NCI-H2196 (cell line): ENCODE data around the gene ADAD2.

Source experiments
- DNase-seq: peaks from one replicate; lab custom pipeline; 2025; ENCODE audit not compliant: unreplicated experiment; lab: John Stamatoyannopoulos, UW

ADAD2 gene

DNA sequence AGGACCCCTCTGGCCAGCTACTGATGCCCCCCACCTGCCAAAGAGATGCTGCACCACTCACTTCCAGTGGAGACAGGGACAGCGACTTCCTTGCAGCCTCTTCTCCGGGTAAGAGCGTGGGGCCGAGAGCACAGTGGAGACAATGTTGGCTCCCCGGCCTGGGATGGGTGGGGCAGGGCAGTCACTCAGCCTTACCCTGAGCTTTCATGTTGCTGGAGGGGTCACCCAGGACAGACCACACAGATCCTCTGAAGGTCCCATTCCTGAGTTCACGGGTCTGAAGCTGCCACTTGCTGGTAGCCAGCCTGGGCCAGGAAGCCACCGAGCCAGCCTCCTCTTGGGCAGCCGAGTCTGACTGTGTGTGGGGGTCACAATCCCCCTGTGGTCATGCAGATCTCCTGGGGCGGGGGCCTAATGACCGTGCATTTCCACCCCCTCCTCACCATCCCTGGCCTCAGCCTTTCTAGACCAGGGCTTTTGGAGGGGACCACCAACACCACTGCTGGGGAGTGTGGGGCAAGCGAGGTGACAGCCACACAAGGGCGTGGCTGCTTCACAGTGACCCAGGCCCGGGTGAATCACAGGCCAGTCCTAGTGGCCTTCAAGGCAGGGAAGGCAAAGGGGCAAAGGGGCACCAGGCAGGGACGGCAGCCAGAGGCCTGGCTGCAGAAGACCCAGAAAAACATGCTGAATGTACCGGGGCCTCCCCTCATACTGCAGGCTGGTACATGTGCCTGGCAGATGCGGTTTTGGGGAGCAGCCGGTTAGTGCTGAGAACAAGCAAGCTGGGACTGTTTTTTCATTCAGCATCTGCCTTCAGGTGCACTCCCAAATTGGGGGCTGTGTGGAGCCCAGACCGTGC is 14.5 kb upstream of the ADAD2 start:
- no peak for DNase-seq

DNA sequence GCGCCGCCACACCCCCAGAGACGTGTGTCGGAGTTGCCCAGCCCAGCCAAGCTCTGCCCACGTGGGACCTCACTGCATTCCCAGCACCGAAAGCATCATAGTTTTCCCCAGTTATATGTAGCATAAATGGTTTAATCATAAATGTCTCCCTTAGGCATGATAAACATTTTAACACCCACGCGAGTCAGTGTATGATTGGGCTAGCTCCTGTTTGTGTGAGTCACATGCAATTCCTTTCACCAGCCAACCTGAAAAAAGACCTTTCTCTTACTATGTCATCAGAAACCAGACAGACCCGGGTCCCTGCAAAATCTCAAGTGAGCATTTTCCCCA is 13.2 kb upstream of the ADAD2 start:
- no peak for DNase-seq

DNA sequence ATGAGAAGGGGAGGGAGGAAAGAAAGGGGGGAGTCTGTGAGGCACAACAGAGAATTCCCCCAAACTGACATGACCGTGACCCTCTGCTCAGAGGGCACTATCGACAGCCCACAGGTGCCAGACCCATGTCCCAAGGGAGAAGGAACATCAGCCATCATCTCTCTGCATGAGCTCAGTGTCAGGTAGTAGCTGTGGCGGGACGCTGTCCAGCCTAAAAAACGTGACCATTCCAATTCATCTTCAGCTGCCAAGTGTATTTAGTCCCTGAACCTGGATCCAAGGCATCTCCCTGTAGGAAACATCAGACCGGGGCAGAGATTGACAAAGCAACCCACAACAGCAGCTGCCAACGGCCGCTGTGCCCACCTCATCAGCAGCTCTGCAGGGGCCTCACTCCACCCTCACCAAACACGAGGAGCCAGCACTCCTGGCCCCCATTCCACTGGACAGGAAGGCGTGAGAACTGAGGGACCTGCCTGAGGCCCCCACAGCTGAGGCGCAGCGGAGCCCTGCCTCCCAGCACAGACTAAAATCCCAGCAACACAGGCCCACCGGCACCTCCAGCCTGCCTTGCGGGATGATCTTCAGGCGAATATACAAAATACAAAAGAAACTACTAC is 12.7 kb upstream of the ADAD2 start:
- DNase-seq, result no peak

DNA sequence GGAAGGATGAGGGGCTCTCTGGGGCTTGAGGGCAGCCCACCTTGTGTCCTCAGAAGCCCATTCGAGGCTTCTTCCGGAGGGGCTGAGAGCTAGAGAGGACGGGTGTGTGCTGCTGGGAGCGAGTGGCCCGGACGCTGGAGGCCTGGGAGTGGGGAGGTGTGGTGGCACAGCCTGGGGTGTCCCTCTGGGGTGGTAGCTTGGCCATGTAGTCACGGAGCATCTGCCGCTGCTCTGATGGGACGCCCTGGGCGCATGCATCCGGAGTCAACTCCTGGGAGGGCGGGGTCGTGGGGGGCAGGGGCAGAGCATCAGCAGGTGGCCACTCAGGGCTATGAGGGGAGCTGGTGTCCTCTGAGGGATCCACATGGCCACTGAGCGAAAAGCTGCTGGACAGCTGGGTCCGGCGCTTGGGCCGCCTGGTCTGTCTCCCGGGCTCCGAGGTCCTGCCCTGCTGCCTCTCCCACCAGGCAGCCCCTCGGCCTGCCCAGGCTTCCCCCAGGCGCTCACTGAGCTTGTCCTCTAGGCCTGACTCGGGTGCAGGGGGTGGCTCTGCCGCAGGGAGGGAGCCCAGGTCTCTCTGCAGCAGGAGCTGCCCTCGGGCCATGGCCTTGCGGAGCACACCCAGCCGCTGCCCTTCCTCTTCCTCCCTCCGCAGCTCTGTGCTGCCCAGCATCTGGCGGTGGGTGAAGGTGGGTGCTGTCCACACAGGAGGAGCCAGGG is 11.9 kb upstream of the ADAD2 start:
- no peak for DNase-seq

DNA sequence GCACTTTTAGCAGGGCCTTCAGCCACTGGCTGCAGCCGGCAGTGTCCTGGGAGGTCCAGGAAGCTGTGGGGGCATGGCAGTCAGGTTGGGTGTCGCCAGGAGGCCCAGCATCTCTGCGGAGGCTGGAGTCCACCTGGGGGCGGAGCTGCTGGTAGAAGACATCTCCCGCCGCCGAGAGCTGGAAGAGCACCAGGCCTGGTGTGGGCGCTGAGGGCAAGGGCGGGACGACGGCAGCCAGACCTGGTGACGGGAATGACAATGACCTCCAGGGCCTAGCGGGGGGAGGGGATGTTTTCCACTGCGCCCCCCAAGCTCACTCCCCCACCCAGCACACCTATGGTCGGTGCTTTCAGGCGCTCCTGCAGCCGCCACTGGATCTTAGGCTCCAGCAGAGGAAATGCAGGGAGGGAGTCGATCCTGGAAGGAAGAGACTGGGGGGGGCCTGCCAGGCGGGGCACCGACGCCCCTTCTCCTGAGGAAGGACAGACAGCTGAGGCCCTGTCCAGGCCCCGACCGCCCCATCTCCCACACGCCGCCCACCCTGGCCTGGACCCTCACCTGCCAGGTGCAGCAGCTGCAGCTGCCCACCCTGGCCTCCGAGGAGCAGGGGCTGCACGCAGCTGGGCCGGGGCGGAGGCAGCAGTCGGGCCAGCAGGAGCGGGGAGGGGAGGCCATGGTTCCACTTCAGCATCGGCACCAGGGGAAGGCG is 11.2 kb upstream of the ADAD2 start:
- no peak for DNase-seq

DNA sequence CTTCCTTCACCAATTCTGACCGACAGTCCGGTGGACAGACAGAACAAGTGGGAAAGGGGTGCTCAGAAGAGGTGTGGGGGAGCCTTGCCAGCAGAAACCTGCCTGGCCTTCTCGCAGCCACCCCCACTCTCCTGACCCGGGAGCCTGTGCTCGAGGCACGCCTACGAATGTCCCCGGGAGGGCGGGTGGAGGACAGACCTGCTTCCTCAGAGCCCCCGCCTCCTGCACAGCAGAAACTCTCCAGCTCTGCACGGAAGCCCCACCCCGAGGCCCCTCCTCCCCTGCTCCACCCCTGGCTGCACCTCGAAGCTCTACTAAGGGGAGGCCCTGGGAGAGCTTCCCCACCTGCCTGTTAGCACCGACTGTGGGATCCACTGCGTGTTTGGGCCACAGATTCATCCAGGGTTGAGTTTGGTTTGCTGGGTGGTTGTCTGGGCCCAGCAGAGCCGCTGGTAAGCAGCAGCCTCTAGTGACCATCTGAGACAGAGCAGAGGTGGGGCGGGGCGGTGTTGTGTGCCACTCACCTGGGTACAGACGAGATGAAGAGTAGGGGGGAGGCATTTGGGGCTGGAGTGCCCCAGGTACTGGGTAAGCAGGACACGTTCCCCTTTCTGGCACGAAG is 10.3 kb upstream of the ADAD2 start:
- DNase-seq, result no peak

DNA sequence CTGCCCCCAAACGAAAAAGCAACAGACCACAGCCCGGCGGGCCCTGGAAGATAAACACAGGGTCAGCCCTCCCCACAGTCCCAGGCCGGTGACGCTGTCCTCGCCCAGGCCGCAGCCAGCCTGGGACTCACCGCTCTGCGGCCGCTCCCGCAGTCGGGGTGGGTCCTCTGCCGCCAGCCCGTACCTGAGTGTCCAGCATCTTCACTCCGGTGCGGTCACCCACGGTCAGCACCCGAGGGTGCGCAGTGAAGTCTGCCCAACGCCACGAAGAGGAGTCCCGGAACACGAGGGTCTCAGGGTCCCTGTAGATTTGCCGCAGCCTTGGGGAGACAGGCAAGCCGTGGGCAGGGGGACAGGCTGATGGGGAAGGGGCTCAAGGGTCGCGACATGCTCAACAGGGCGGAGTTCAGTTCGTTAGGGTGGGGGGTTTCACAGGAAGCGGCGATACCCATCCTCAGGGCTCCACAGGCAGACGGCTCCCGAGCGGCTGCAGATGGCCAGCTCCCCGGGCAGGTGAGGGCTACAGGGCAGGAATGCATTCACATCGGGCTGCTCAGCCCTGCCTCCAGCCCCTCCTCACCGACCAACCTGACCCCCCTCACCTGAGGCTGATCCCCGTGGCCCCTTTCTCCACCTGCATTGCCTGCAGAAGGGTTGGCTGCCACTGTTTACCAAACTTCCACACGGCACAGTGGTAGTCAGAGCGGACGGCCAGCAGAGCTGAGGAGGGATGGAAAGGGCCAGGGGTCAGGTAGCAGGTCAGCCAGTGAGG is 9.6 kb upstream of the ADAD2 start:
- no peak for DNase-seq

DNA sequence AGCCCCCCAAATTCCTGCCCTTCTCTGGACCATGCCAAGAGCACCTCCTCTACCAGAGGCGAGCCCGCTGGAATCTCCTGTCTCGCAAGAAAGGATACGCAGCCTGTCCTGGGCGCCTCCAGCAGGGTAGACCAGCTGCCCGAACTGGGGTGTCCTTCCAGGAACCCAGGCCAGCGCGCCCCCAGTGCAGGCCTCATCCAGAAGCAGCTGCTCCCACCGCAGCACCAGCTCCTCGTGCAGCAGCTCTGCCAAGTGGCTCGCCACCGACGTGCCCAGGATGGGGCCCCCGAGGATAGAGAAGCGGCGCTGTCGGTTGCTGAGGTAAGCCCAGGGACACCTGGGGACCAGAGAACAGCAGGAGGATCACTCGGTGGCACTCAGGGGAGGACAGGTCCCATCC is 8.9 kb upstream of the ADAD2 start:
- no peak for DNase-seq

DNA sequence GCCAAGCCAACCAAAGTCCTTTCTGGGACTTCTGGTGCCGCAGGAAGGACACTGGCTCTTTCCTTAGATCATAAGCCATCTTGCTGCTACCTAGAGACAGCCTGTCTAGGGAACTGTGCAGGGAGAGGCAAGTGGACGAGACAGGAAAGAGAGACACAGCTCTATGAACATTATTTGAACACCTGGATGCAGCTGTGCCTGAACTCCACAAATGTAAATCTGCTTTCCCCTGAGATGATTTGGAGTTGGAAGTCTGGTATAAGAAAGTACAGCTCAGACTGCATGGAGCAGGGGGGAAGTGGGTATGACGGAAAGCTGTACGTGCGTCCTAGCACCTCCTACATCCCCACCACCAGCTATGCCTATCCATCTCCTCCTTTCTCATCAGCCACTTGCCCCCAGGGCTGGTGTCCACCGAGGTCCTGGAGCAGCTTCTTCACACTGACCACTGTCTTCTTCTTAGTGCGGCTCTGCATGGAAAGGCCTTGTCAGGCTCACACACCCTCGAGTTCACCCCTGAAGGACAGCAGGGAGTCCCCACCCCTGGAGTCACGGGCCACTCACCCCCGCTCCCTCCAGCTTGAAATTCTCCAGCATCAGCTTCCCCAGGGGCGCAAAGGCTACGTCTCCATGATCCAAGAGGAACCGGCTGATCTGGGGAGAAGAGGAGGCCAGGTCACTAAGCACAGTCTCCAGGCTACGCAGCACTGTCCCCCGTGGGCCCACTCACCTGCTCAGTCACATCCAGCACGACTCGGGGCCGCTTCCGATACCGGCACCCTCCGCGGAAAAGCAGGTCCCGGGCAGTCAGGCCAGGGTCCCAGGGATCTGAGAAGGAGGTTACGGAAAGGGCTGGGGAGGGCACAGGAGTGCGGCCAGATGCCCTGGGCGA is 8.0 kb upstream of the ADAD2 start:
- DNase-seq, result no peak

DNA sequence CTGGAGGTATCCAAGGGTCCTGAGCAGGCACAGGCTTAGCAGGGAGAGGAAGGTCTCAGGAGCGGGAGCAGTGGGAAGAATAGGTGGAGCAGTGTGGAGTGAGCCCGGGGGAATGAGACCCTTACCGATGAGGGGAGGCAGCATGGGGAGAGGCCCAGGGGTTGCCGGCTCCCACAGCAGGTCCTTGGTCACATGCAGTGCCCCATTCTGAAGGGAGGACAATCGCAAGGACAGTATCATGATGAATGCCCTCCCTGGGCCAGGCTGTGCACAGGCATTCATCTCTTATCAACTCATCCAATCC is 7.4 kb upstream of the ADAD2 start:
- no peak for DNase-seq

DNA sequence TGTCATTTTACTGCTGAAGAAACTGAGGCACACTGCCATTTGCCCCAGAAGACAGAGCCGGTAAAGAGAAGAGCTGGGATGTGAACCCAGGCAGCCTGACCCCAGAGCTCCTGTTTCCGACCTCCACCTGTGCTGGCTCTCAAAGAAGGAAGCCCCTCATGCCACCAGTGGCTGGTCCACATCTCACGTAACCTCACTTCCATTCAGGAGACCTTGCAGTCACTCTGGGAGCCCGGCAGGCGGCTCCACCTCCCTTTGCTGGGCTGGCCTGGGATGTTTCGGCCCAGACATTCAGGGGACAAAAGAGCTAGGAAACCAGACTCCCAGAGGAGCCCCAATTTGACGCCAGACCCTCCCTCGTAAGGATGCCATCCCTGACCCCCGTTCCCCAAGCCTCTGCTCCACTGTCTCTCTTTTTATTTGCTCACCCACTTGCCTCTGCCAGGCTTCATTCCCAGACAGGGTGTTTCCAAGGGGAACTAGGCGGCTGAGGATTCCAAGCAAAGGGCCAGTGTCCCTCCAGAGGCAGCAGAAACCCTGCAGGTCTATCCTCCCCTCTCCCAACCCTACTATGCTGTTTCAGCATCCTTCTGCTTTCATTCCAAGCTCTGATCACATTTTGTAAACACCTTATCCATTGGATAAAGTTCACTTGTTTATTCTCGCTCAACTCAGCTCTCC is 6.9 kb upstream of the ADAD2 start:
- no peak for DNase-seq

DNA sequence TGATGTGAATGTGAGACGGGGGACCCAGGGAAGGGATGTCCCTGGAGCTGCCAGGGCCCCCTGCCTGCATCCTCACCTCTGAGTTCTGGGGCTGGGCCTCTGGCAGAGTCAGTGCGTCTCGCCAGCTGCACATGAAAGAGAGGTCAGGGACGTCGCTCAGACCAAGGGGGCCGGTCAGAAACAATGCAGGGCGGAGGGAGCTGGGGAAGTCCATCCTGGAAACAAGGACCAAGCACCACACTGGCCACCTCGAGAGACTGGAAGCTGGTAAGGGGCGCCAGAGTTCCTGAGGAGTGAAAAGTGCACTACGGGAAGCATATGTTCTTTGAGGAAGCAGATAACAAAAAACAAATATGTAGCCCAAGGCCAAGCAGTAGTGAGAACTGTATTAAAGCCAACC is 6.2 kb upstream of the ADAD2 start:
- no peak for DNase-seq

DNA sequence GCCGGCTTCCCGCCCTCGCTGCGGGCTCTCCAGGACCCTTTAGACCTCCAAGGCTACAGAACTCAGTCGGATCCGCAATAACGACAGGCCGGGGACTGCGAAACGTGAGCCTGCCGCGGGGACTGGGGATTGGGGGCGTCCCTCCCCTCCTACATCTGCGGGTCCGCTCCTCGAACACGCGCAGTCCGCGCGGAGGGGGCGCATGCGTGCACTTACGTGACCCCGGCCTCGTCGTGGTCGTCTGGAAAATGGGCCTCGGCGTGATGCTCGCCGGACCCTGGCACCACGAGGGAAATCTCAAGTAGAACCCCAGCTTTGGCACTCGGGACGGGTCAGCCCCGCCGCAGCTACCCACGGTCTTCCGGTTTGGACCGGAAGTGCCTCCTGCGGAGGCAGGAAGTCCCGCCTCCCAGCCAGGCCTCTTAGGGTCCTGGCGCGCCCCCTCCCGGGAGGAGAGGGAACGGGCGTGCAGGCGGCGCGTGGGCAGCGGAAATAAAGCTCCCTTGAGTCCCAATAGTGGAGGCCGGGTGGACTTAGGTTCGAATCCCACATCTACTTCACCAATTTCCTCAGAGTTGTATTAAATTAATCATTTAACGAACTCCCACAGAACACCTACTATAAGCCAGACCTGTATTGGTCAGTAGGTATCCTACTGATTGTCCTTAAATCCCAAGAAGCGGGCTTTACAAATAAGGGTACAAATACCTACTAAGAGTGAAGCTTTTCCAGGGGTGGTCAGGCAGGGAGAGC is 4.1 kb upstream of the ADAD2 start, which contains the start of gene TAF1C:
TSS of gene TAF1C (minus strand) at position 373 of the 753 bp plus-strand sequence. CDS start 2,069 bp downstream, outside the sequence.
- peak; percentile 81 for DNase-seq

DNA sequence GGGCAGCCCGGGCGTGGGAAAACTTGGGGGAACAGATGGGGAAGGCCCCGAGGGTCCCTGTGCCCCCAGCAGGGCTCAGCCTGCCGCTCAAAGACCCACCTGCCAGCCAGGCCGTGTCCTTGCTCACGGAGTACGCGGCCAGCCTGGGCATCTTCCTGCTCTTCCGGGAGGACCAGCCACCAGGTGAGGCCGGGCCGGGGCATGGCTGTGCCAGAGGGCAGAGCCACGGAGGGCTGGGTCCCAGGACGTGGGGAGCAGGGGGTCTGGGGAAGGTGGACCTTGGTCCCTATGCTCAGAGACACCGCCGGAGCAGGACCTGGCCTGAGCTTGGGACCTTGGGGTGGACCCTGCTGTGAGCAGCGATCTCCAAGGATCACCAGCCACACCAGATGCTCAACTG is 509 bp downstream of the ADAD2 start:
- DNase-seq, result no peak

DNA sequence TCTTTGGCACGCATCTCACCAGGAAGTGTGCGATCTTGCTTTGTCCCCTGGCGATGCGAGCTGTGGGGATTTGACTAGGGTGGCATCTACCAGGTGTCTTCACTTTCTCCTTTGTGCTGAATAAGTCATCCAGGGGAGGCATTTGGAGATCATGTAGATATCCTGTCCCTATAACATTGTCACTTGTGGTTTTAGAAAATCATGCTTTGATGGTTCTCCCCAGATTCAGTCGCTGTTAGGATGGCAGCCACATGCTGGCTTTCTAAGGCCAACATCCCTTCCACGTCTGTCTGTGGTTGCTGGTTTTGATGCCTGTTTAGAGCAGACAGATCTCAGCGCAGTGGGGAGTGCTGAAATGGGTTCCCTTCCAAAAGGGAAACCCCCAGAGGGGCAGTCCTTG is 2.5 kb downstream of the ADAD2 start:
- DNase-seq, result no peak

DNA sequence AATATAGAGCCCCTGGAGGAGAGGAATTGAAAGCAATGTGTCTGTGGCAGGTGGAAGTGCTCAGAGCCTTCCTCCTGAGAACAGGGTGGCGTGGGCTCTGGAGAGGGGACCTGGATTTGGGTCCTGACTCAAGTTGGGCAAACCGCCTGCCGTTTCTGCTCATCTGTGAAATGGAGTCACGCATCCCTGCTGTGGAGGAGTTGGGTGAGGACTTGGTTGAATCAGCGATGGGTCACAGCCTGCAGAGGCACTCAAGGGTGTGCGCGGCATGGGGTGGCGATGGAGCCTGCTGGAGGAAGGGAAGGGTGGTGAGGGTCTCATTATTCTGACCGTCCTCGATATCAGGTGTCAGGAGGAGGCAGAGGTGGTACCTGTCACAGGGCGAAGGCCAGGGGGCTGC is 3.1 kb downstream of the ADAD2 start:
- no peak for DNase-seq

DNA sequence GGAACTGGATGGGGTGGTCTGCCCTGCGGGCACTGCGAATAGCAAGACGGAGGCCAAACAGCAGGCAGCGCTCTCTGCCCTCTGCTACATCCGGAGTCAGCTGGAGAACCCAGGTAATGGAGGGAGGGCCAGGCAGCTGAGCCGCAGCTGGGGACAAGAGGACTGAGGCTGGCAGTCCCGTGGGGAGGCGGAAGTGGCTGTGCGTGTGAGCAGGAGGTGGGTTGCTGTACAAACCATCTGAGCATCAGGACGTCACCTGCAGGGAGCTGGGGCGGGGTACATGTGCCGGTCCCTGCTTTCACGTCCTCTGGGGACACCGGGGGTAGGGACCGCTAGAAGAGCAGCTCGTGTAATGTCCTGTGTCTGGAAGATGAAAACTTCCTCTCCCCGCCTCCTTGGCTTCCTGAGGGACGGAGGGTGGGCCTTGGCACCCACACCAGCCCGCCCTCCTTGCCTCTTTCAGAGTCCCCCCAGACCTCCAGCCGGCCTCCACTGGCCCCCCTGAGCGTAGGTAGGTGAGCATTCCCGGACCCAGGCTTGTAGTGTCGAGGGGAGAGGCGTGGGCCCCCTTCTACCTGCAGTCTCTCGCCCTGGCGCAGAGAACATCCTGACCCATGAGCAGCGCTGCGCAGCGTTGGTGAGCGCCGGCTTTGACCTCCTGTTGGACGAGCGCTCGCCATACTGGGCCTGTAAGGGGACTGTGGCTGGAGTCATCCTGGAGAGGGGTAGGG is 3.7 kb downstream of the ADAD2 start:
- DNase-seq, result no peak
